Cortex of kidney (tissue), 1 donor: Measurements from ENCODE around the gene HIVEP3.

Source experiments
- DNase-seq: peaks from one replicate; lab custom pipeline; 2025; lab: John Stamatoyannopoulos, UW

HIVEP3 gene

DNA sequence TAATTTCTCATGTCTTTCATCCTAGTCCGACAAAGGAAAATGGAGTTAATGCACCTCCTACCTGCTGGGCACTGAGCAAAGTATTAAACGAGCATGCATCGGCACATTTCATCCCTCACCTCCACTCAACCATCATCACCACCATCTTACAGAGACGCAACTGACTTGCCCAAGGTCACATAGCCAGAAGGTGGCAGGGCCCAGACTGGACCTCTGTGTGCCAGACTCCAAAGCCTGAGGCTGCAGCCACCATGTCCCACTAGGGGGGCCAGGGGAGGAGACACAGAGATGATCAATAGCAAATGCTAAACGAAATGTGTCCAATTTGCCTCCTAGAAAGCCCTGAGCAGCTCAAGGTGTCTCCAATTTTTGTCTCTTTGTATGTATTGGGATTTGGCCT lies 270.5 kb downstream of the HIVEP3 start:
- DNase-seq, result no peak

DNA sequence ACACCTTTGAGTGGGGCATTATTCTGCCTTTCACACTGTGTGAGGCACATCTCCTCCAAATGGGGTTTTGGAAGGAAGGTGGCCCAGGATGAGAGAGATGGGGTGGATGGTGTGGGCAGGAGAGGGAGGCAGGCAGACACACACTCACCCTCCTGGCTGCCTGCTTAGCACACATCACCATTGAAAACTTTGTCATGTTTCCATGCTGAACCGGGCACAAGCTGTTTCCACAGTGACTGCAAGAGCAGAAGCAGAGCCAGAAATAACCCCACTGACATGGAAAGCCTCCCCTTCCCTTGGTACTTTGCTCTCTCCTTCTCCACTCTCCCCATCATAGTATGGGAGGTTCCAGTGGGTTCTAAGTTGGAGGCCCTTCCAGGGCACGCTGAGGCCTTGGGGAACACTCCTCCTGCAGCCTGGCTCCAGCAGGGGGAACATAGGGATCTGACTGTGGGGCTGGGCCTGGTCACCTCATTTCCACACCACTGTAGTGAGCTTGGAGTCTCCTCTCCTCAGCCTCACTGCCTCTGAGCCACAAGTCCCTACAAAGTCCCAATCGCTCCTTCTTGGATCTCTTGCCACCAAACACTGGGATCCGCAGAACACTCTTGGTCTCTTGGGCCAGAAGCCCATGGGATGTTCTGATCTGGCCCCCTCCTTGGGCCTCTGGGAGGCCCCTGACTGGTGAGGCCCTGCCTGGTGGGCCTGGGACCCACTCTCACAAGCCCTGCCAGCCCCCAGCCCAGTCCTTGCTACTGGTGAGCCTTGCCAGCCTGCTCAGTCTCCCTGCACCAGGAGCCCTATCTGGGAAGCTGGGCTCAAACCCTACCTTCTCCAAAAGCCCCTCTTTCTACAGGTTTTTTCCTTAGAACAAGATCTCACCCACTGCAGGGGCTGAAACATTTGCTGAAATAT lies 271.2 kb downstream of the HIVEP3 start:
- no peak for DNase-seq

DNA sequence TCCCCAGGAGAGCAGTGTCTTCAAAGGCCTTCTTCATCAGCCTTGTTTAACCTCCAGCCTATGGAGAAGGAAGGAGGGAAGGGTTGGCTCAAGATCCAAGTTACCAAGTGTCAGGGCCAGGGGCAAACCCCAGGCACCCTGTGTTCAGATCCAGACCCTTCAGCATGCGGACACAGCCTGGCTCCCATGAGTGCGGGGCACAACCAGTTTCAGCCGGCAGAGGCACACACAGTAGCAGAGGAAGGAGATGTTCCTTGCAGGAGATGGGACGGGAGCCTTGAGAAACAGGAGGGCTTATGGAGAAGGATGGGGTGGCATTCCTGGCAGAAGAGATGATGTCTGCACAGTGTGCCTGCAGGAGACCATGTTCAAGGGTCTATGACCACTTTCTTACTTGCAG lies 272.5 kb downstream of the HIVEP3 start:
- DNase-seq, result no peak

DNA sequence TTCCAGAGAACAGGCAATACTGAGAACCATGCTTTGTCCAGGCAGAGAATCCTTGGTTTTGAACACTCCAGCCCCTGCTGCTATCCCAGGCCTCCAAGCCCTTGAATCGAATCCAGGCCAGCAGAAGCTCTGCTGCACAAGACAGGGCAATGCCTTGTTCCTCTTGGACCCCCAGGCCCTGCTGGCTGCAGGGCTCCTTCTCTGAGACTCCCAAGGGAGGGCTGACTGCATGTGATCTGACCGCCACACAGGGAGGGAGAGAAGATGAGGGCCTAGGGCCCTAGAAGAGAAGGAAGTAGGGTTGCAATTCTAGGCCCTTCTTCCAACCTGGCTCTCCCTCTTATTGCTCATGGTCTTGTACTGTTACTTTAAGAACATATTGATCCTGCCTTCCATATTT lies 273.7 kb downstream of the HIVEP3 start:
- no peak for DNase-seq

DNA sequence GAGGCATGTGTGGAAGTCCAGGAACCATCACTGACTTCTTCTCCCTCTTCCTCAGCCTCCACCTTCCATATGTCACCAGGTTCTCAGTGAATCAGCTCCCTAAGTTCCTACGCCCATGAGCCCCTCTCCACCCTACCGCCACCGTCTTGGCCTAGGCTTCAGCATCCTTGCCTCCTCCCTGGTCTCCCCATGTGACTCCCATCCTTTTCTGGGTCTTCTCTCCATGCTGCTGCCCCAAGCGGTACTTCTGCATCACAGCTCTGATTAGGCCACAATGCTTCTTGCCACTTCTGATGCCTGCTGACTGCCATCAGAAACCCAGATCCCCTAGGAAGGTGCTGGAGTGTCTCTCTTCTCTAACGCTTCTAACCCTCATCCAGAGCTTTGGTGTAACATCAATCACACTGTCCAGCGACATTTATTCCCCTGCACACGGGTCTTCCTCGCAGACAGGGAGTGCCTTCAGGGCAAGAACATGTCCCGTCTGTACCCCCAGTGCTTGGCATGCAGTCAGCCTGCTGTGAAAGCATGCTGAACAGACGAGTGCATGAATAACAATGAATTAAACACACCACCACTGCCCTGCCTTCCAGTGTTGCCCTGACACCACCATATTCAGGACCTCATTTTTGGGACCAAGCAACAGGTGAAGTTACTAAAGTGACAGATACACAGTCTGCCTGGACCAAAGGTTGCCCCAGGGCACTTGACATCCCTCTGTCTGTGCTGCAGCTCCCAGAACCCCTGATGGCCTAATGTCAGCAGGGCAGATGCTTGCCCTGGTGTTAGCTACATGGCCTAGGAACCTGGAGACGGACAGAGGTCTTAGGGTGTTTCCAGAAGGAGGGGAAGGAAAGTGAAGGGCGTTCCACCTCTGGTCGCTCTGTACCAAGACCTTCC lies 275.6 kb downstream of the HIVEP3 start:
- DNase-seq, result no peak

DNA sequence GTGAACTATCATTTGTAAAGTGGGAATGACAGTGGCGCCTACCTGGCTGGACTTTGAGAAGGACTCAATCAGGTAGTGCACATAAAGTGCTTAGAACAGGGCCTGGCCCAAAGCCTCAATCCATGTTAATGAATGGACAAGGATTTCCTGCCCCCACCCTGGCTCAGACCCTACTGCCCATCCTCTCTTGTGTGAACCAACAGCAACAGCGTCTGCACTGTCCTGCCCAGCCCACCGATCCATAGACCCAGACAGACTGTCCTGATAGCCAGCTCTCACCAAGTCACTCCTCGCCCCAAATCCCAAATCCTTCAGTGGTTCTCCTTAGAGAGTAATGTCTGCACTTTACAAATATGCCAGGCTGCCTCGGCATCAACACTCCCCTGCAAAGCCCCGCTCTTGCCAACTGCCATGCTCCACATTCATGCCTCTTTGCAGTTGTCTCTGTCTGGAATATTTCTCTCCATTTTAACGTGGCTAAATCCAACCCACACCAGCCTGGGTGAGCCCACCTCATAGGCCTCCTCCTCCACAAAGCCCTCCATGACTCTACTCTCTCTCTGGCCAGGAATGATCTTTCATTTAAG lies 276.7 kb downstream of the HIVEP3 start:
- no peak for DNase-seq

DNA sequence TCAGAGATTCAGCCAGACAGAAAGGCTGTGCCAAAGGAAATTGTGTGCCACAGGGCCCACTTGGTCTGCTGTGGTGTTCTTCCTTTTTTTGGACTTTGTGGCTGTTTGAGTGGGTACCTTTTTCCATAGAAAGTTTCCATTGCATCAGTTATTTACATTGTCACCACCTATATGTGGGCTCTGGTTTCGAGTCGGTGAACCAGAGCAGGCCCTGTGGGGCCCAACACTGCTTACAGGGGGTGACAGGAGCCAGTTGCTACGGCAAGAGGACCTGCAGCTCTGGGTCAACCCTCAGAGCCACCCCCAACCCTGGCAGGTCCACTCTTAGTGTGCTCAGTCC lies 277.3 kb downstream of the HIVEP3 start:
- DNase-seq, result no peak

DNA sequence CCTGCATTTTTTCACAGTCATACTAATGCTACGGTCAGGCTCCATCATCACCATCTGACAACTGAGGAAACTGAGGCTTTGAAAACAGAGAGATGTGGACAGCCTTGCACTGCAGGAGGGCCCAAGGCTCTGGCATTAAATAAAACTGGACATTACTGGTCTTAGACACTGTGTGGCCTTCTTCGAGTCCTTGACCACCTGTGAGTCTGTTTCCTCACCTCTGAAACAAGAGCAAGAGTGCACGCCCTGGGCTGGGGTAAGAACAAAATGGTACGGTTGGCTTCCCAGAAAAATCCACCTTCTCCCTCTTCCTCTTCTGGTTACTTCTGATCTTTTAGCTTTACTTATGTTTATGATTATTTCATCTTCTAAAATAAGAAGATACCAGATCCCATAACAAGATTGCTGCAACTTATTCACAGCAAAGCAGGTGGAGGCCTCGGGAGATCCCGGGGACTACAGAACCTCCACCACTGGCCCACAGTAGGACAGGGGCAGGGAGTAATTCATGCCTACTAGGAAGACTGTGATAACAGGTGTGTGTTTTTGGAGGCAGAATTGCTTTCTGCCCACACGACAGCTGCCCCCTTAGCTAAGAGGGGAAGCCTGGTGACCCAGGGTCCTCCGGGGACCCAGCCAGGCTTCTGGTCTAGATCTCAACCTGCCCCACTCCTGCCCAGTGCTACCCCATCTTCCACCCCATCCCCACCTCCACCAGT lies 277.8 kb downstream of the HIVEP3 start:
- DNase-seq, result no peak

DNA sequence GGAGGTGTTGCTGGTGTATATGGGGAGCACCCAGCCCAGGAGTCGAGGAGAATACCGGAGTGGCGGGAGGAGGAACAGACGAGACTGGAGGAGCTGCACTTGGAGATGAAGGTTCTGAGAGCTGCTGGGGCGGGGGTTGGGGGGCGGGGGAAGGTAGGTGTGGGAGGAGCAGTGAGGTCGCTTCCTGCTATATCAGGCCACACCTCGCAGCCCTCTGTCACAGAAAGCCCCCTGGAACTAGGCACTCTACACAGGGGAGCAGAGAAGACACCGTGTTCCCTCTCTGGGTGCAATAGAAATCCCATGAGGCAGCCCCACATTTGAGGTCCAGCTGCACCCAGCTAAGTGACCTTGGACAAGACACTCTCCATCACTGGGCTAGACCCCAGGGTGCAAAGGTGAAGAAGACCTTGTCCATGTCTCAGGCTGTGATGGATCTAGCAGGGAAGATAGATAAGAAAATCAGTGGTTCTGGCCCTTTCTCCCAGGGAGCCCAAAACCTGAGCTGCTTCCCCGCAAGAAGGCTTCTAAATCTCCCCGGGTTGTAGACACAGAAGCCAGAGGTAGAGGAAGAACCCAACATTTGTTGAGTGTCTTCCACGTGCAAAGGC lies 278.5 kb downstream of the HIVEP3 start:
- no peak for DNase-seq

DNA sequence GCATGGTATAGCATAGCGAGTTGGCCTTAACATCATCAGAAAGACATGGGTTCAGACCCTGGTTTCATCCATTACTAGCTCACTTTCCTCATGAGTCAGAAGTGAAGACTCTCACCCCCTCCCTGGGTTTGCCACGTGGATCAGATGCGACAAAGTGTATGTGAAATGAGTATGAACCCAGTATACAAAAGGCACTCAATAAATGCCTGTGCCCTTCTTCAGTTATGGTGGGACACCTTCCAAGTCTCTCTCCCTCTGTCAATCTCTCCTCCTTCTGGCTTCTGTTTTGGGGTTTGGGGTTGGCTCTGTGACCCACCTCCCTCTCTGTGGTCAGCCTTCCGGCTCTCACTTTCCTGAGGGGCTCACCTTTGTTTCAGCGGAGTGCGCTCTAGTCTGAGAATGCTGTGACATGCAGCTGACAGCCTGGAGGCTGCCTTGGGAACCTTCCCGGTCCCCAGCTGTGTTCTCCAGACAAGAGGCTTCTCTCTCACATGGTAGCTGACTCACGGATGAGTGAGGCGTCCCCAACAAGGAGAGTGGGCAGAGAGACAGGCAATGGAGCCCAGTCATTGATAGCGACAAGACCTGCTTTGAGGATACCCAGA lies 279.3 kb downstream of the HIVEP3 start:
- no peak for DNase-seq

DNA sequence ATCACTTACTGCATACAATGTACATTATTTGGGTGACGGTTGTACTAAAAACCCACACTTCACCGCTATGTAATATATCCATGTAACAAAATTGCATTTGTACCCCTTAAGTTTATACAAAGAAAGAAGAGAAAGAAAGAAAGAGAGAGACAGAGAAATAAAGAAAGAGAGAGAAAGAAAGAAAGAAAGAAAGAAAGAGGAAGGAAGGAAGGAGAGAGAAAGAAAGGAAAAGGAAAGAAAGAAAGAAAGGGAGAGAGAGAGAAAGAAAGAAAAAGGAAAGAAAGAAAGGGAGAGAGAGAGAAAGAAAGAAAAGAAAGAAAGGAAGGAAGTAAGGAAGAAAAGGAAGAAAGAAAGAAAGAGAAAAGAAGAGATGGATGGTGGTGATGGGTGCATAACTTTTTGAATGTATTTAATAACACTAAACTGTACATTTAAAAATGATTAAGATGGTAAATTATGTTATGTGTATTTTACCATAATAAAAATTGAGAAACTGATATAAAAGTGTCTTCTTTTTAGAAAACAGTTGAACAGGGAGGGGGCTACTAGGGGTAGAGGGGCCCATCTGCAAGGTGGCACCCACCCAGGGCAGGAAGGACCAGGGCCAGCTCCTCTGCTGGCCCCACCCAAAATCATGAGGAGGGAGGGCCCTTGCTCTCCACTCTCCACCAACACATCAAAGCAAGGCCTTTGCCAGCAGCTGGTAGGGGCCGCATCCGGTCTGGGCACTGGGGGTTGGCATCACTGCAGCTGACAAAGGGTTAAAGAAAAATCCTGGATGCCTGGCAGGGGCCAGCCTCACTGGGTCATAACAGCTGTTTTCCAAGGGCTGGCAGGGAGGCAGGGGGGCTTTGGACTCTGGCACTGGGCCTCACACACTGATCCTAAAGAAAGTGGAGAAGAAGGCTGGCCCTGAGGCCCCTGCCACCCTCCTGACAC lies 280.4 kb downstream of the HIVEP3 start:
- no peak for DNase-seq

DNA sequence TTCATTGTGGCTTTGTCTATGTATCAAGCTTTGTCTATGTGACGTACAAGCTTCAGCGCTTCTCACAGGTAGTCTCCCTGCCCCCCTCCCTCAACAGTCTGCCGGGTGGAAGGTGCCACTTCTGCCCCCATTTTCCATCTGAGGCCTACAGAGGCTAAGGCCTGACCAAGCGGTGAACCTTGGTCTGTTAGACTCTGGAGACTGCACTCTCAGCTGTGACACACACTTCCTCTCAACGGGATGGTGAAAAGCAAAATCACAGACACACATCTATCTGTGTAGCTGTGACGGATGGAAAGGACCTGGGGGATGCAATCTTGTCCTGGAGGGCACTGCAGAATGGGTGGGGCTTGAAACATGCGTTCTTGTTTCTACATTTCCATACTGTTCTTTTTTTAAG lies 281.4 kb downstream of the HIVEP3 start:
- no peak for DNase-seq

DNA sequence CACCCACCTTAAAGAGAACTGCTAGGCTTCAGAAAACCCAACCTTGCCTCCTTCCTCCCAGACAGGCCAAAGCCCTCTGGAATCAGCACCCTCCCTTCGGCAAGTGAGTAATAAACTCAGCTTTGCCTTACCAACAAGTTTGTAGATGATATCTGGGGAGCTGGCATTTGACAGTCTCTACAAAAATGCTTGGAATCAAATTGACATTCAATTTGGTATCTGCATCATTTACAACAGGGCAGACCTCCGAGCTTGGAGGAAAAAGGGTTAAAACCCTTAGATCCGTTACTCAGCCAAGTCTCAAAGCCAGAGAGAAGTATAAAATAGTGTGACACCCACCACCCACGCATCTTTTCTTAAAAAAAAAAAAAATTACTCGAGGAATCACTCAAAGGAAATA lies 285.0 kb downstream of the HIVEP3 start:
- DNase-seq, result no peak

DNA sequence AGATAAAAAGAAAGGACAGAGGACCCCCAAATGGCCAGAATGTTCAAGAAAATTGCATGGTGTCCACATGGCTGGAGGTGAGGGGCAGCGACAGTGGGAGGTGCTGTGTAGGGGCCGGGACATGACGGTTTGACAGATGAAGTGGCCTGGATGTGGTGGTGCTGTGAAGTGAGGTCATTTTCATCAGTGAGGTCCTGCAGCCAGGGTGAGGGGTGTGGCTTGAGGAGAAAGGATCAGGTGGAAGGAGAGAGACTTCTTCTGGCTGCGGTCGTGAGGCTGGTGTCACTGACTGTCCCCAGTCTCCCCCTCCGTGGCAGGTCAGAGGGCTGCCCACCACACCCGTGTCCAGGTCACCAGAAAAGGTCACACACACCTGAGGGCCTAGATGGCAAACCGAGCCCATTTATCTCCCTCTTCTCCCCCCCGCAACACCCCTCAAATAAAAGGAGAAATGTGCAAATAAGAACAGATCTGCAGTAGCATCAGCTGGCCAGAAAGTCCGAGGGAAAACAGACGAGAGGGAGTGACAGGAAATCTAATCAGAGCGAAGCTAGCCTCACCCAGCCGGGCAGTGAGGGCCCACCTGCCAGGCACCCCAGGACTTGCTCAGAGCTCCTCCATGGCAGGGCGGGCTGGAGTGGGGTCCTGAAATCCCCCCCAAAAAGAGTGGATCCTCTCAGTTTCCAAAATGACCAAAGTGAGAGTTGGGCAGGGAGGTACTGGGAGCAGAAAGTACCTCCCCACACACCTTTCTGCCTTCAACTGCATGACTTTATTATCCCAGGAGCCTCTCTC lies 285.7 kb downstream of the HIVEP3 start:
- no peak for DNase-seq

DNA sequence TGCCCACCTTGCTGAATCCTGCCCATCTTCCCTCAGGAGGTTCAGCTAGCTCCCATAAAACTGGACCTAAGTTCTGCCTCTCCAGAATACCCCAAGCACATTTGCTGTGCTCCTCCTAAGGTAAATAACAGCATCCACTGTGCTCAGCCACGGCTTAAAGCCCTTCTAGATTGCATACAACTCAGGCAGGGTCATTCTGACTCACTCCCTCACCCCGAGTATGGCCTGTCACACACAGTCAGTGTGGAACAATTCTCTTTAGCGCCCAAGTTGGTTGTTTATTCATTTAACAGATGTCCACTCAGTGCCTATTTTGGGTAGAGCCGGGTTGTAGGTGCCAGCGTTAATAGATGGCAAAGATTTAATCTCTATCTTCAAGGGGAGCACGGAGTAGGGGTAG lies 286.8 kb downstream of the HIVEP3 start:
- no peak for DNase-seq

DNA sequence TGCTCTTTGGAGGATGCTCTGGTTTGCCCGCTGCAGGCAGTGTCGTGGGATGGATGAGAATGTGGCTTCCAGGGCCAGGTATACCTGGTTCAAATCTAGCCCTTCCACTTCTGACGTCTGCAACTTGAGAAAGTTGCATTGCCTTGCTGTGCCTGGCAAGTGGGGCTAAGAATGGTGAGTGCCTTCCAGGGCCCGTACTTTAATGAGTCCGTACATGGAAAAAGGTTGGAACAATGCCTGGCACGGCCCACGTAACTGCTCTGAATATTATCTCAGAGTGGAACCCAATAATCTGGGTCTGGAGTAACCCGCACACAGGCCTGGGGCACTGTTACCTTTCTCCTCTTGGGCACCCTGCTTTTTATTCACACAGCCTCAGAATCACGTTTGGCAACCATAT lies 287.6 kb downstream of the HIVEP3 start:
- DNase-seq, result no peak

DNA sequence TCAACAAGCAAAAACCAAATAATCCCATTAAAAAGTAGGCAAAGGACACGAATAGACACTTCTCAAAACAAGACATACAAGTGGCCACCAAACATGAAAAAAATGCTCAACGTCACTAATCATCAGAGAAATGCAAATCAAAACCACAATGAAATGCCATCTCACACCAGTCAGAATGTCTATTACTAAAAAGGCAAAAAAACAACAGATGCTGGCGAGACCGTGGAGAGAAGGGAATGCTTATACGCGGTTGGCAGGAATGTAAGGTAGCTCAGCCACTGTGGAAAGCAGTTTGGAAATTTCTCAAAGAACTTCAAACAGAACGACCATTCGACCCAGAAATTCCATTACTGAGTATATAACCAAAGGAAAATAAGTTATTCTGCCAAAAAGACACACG lies 289.2 kb downstream of the HIVEP3 start:
- DNase-seq, result no peak

DNA sequence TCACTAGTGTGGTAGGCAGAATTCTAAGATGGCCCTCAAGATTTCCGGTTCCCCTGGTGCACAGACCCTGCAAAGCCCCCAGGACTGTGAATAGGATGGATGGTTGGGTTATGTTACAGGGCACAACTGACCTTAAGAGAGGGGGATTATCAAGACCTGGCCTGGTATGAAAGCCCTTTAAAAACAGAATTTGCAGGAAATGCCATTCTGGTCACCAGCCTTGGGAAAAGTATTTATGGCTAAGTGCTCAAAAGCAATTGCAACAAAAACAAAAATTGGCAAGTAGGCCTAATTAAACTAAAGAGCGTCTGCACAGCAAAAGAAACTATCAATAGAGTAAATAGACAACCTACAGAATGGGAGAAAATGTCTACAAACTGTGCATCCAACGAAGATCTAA lies 289.6 kb downstream of the HIVEP3 start:
- DNase-seq, result no peak
